IPS-20b (cell line): ENCODE measurements around the gene TFAP2B.

Experiments
- H3K27ac ChIP-seq: one replicate; pipeline ENCODE4 v1.5.1; 2013; ENCODE audit warnings: low read length
- H3K27me3 ChIP-seq: 2 replicates; pipeline ENCODE4 v1.6.1; 2013; ENCODE audit warnings: mild to moderate bottlenecking, low read length, inconsistent platforms; ENCODE audit not compliant: insufficient read depth
- H3K36me3 ChIP-seq: 2 replicates; pipeline ENCODE4 v1.6.1; 2013; ENCODE audit warnings: low read depth, mild to moderate bottlenecking, inconsistent platforms, low read length, moderate library complexity; ENCODE audit not compliant: insufficient read depth
- H3K4me1 ChIP-seq: 2 replicates; pipeline ENCODE4 v1.6.1; 2013; ENCODE audit warnings: mild to moderate bottlenecking, control low read depth, inconsistent platforms, low read length, moderate library complexity; ENCODE audit not compliant: insufficient read depth
- H3K4me3 ChIP-seq: 2 replicates; pipeline ENCODE4 v1.5.1; 2013; ENCODE audit warnings: mild to moderate bottlenecking, low read length, inconsistent platforms
- H3K9ac ChIP-seq: 2 replicates; pipeline ENCODE4 v1.6.1; 2013; ENCODE audit warnings: low read depth, mild to moderate bottlenecking, inconsistent platforms, low read length, moderate library complexity
- H3K9me3 ChIP-seq: 2 replicates; pipeline ENCODE4 v1.6.1; 2013; ENCODE audit warnings: mild to moderate bottlenecking, low read depth, low read length, inconsistent platforms; ENCODE audit not compliant: insufficient read depth

TFAP2B gene

GRCh38 chr6:50849796-50850180 lies 31.1 kb downstream of the TFAP2B start:
- Histone ChIP-seq H3K4me1 (peaks cover 18% of the 10 kb centered on the region), H3K4me3 (peak overlapping the region; percentile 63), H3K27ac (no peak overlapping the region), H3K9ac (no peak overlapping the region), H3K36me3 (no peaks in the 10 kb centered on the region), H3K27me3 (peaks cover 100% of the 10 kb centered on the region), H3K9me3 (no peaks in the 10 kb centered on the region; the same call in 1 of the 2 replicates)

DNA sequence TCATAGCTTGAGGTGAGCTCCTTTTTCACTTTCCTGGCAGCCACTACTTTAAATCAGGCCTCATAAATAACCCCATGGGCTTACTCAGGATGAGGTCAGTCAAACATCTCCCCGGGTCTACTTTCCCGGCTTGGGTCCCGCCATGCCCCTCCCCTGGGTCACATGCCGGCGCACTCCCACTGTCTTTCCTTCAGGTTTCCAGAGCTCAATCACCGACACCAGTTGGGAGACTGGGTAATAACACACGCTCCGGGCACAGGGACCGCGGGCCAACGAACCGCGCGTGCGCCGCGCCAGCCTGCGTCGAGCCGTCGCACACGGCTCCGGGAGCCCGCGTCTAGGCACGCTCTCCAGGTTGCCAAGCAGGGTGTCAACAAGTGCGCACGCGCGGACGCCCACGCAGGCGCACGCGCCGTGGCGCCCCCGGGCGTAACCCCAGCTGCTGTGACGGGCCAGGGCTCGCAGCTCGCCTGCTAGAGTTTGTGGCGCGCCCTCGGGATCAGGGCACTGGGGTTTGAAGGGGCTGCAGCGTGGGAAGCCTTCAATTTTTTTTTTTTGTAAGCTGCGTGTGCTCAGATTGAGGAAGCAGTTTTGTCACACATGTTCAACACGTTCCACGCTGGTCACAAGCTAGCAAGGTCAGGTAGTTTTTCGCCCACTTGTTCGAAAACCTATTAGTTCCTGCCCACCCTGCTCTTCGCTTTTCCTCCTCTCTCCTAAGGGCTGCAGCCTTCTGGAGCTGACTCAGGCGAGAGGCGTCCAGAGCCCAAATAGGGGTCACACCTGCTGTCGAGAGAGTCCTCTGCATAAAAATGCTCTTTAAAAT lies 31.8 kb downstream of the TFAP2B start:
- H3K9ac ChIP-seq: no peak overlapping the region
- peak overlapping the region; percentile 63 for H3K4me3 ChIP-seq
- peaks cover 97% of the 10 kb centered on the region for H3K27me3 ChIP-seq
- no peaks in the 10 kb centered on the region; the same call in 1 of the 2 replicates for H3K9me3 ChIP-seq
- H3K4me1 ChIP-seq: peaks cover 16% of the 10 kb centered on the region
- H3K36me3 ChIP-seq: no peaks in the 10 kb centered on the region
- H3K27ac ChIP-seq: no peak overlapping the region

DNA sequence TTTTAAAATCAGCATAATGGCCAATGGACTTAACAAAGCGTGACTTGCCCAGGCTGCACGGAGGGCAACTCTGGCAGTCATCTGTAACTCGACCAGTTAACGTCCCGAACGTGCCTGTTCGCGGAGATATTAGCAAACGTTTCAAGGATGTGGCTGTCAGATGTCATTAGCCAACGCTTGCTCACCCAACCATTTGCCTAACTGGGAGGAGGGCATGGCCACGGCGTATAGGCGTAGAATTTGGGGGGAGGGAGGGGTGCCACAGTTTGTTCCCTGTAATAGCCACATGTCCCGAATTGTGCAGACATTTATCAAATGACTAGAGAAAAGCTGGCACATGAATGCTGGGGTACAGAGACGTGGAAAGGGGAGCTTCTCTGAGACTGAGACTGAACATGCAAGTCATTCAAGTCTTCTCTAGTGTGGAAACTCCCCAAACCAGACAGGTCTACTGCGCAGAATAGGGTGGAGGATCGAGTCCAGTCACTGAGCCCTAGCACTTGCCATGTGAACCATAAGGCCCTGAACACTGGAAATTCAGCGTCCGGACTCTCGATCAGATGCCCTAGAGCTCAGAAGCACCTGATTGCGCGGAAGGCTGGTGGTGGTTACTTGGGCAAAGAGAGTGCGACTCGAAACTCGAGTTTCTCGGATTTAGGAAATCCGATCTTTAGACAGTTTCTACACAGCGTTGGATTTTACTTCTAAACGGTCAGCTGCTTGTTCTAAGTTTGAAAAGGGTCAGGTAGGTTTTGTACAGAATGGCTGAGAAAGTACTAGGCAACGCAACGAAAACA lies 32.6 kb downstream of the TFAP2B start:
- H3K4me3 ChIP-seq: peak overlapping the region; percentile 63
- no peaks in the 10 kb centered on the region; the same call in 1 of the 2 replicates for H3K9me3 ChIP-seq
- H3K9ac ChIP-seq: no peak overlapping the region
- H3K4me1 ChIP-seq: peaks cover 16% of the 10 kb centered on the region
- H3K27ac ChIP-seq: no peak overlapping the region
- peaks cover 89% of the 10 kb centered on the region for H3K27me3 ChIP-seq
- H3K36me3 ChIP-seq: no peaks in the 10 kb centered on the region

- H3K36me3 ChIP-seq: no peaks in the 10 kb centered on the region
- H3K9me3 ChIP-seq: no peaks in the 10 kb centered on the region; the same call in 1 of the 2 replicates
- no peak overlapping the region for H3K4me3 ChIP-seq
- peaks cover 62% of the 10 kb centered on the region for H3K27me3 ChIP-seq
- H3K9ac ChIP-seq: no peak overlapping the region
- no peak overlapping the region for H3K27ac ChIP-seq
- peaks cover 16% of the 10 kb centered on the region for H3K4me1 ChIP-seq
Measured at GRCh38 chr6:50853939-50854338, 35.3 kb downstream of the TFAP2B start.

GRCh38 chr6:50861692-50862091 lies 43.0 kb downstream of the TFAP2B start:
- Histone ChIP-seq H3K4me1 (peaks cover 8% of the 10 kb centered on the region), H3K27ac (no peak overlapping the region), H3K4me3 (no peak overlapping the region), H3K27me3 (no peaks in the 10 kb centered on the region), H3K9ac (no peak overlapping the region), H3K9me3 (no peaks in the 10 kb centered on the region), H3K36me3 (no peaks in the 10 kb centered on the region)

- Histone ChIP-seq H3K9ac (no peak overlapping the region), H3K4me3 (no peak overlapping the region), H3K27me3 (no peaks in the 10 kb centered on the region), H3K36me3 (no peaks in the 10 kb centered on the region), H3K4me1 (peaks cover 8% of the 10 kb centered on the region), H3K27ac (no peak overlapping the region), H3K9me3 (no peaks in the 10 kb centered on the region)
Measured at GRCh38 chr6:50862176-50862575, 43.5 kb downstream of the TFAP2B start.

DNA sequence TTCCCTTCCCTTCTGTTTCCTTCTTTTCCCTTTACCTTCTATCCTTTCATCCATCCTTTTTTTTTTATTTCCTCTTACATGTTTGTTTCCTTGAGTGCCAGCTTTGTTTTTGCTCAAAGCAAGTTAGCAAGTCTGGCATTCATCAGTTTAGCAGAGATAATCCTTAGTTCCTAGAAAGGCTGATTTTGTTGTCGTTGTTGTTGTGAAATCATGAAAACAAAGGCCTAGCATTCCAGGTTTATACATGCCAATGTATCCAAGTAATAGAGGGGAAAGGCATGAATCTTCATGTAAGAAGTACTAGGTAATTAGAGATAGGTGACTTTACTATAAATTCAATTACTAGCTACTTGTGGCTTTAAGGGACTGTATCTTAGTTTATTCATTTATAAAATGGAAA lies 45.9 kb downstream of the TFAP2B start:
- no peak overlapping the region for H3K9ac ChIP-seq
- H3K4me3 ChIP-seq: no peak overlapping the region
- H3K4me1 ChIP-seq: peaks cover 13% of the 10 kb centered on the region
- H3K9me3 ChIP-seq: no peaks in the 10 kb centered on the region
- H3K36me3 ChIP-seq: no peaks in the 10 kb centered on the region
- no peaks in the 10 kb centered on the region for H3K27me3 ChIP-seq
- H3K27ac ChIP-seq: no peak overlapping the region

- Histone ChIP-seq H3K36me3 (no peaks in the 10 kb centered on the region), H3K27ac (no peak overlapping the region), H3K9me3 (no peaks in the 10 kb centered on the region), H3K27me3 (no peaks in the 10 kb centered on the region), H3K4me3 (no peak overlapping the region), H3K4me1 (peaks cover 10% of the 10 kb centered on the region), H3K9ac (no peak overlapping the region)
Measured at GRCh38 chr6:50868466-50868865, 49.8 kb downstream of the TFAP2B start.

GRCh38 chr6:50873167-50873566 lies 54.5 kb downstream of the TFAP2B start:
- H3K9ac ChIP-seq: no peak overlapping the region
- peaks cover 5% of the 10 kb centered on the region; the same call in 1 of the 2 replicates for H3K4me1 ChIP-seq
- H3K27ac ChIP-seq: no peak overlapping the region
- H3K36me3 ChIP-seq: no peaks in the 10 kb centered on the region
- H3K27me3 ChIP-seq: no peaks in the 10 kb centered on the region
- no peaks in the 10 kb centered on the region for H3K9me3 ChIP-seq
- H3K4me3 ChIP-seq: no peak overlapping the region

- Histone ChIP-seq H3K9ac (no peak overlapping the region), H3K27me3 (no peaks in the 10 kb centered on the region), H3K4me1 (no peaks in the 10 kb centered on the region), H3K9me3 (no peaks in the 10 kb centered on the region), H3K27ac (no peak overlapping the region), H3K4me3 (no peak overlapping the region), H3K36me3 (no peaks in the 10 kb centered on the region)
Measured at GRCh38 chr6:50884364-50884763, 65.7 kb downstream of the TFAP2B start.

GRCh38 chr6:50887112-50887511 lies 68.4 kb downstream of the TFAP2B start:
- H3K9me3 ChIP-seq: no peaks in the 10 kb centered on the region
- H3K27ac ChIP-seq: no peak overlapping the region

GRCh38 chr6:50889497-50889896 lies 70.8 kb downstream of the TFAP2B start:
- H3K9ac ChIP-seq: no peak overlapping the region
- no peaks in the 10 kb centered on the region for H3K9me3 ChIP-seq
- no peaks in the 10 kb centered on the region for H3K36me3 ChIP-seq
- no peaks in the 10 kb centered on the region for H3K27me3 ChIP-seq
- no peaks in the 10 kb centered on the region; the same call in 1 of the 2 replicates for H3K4me1 ChIP-seq
- no peak overlapping the region for H3K4me3 ChIP-seq
- no peak overlapping the region for H3K27ac ChIP-seq

More at GRCh38 chr6:50887112-50887511, 68.4 kb downstream of the TFAP2B start:
- no peaks in the 10 kb centered on the region for H3K27me3 ChIP-seq
- H3K4me1 ChIP-seq: no peaks in the 10 kb centered on the region; the same call in 1 of the 2 replicates
- no peaks in the 10 kb centered on the region for H3K36me3 ChIP-seq
- no peak overlapping the region for H3K4me3 ChIP-seq
- no peak overlapping the region for H3K9ac ChIP-seq
